GM18907 (cell line): Measurements from ENCODE around the gene LRTM2.

Experiments
- ATAC-seq: cut with Tn5 transposase; IDR thresholded peaks from one replicate; pipeline ENCODE4 v1.9.1; 2021; ENCODE audit warnings: mild to moderate bottlenecking, moderate library complexity; ENCODE audit not compliant: unreplicated experiment

LRTM2 gene

GRCh38 chr12:1839956-1840951 is 19.9 kb downstream of the LRTM2 start:
- ATAC-seq, result no peak

GRCh38 chr12:1840981-1841425 is 20.6 kb downstream of the LRTM2 start:
- ATAC-seq, result no peak

GRCh38 chr12:1841586-1842182 is 21.3 kb downstream of the LRTM2 start:
- ATAC-seq, result no peak

- no peak for ATAC-seq
Measured at GRCh38 chr12:1842183-1842904, 22.0 kb downstream of the LRTM2 start.

- no peak for ATAC-seq
Measured at GRCh38 chr12:1842905-1843640, 22.7 kb downstream of the LRTM2 start.

- ATAC-seq, result no peak
Measured at GRCh38 chr12:1843641-1844005, 23.3 kb downstream of the LRTM2 start.

- no peak for ATAC-seq
Measured at GRCh38 chr12:1844223-1844622, 23.9 kb downstream of the LRTM2 start.

GRCh38 chr12:1844661-1845409 is 24.5 kb downstream of the LRTM2 start:
- no peak for ATAC-seq

GRCh38 chr12:1845427-1845826 is 25.1 kb downstream of the LRTM2 start:
- ATAC-seq, result no peak

GRCh38 chr12:1845886-1846285 is 25.5 kb downstream of the LRTM2 start:
- ATAC-seq, result no peak

GRCh38 chr12:1846421-1847405 is 26.3 kb downstream of the LRTM2 start:
- no peak for ATAC-seq

- ATAC-seq, result no peak
Measured at GRCh38 chr12:1847411-1847810, 27.0 kb downstream of the LRTM2 start.

GRCh38 chr12:1848146-1848545 is 27.8 kb downstream of the LRTM2 start:
- no peak for ATAC-seq

GRCh38 chr12:1848745-1849144 is 28.4 kb downstream of the LRTM2 start:
- no peak for ATAC-seq

GRCh38 chr12:1851151-1851701 is 30.9 kb downstream of the LRTM2 start:
- no peak for ATAC-seq

GRCh38 chr12:1852076-1852475 is 31.7 kb downstream of the LRTM2 start:
- ATAC-seq, result no peak

GRCh38 chr12:1853716-1854115 is 33.4 kb downstream of the LRTM2 start:
- ATAC-seq, result no peak

- ATAC-seq, result no peak
Measured at GRCh38 chr12:1855241-1855640, 34.9 kb downstream of the LRTM2 start.

- no peak for ATAC-seq
Measured at GRCh38 chr12:1857086-1857485, 36.7 kb downstream of the LRTM2 start.
